ENCODE results near the gene AUTS2.

GRCh38 chr7:70377957-70378356 lies 779.7 kb downstream of the AUTS2 start:
- TF ChIP-seq CTCF (IDR thresholded peaks at IDR 0.05) (no peak), POLR2A (IDR thresholded peaks at IDR 0.05) (no peak)

Data from thyroid gland (tissue), 4 donors.